Cardiac fibroblast (primary cell): ENCODE results near the gene SDR42E2.
"Not testable (repeated sequence)": the region's sequence is repeated elsewhere in the genome, so short reads cannot be mapped to it uniquely, and the experiment has no call there.

Source experiments
- DNase-seq, 2 donors: peaks; one replicate each; pipeline versions ENCODE4 v3.0.0 to v3.0.0-alpha.2; 2010; ENCODE audit warnings: low read depth in 2 of 2
- H3K4me3 ChIP-seq, 2 donors: replicated peaks in 1 of 2; 1 replicate in 1 of 2; 2 replicates in 1 of 2; pipeline ENCODE4 v1.5.1; 2011; ENCODE audit warnings: low read depth in 2 of 2, low read length in 2 of 2, mild to moderate bottlenecking in 2 of 2, moderate library complexity in 1 of 2
- TF ChIP-seq, protein P1 (sequence below): IDR thresholded peaks from one replicate; pipeline ENCODE4 v1.5.1; 2011; ENCODE audit warnings: low read depth, mild to moderate bottlenecking, low read length, inconsistent platforms

Gene SDR42E2

DNA sequence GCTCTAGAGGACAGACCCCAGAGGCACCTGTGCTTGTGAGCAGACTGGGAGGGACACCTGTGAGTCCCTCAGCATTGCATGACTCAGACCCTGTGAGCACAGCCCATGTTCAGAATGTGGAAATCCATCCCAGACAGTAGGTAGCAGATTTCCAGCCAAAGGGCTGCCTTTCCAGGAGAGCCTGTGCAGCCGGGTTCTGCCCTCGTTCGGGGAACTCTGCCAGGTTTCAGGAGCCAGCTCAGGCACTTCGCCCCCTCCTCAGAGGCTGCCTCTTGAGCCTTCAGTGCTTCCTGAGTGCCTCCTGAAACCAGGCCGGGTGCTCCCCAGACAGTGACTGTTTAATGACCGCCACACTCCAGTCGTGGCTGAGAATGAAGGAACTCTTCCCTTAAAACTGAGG, 23.3 kb upstream of the SDR42E2 start:
- no peak overlapping the region for H3K4me3 ChIP-seq
- TF ChIP-seq, protein P1, sequence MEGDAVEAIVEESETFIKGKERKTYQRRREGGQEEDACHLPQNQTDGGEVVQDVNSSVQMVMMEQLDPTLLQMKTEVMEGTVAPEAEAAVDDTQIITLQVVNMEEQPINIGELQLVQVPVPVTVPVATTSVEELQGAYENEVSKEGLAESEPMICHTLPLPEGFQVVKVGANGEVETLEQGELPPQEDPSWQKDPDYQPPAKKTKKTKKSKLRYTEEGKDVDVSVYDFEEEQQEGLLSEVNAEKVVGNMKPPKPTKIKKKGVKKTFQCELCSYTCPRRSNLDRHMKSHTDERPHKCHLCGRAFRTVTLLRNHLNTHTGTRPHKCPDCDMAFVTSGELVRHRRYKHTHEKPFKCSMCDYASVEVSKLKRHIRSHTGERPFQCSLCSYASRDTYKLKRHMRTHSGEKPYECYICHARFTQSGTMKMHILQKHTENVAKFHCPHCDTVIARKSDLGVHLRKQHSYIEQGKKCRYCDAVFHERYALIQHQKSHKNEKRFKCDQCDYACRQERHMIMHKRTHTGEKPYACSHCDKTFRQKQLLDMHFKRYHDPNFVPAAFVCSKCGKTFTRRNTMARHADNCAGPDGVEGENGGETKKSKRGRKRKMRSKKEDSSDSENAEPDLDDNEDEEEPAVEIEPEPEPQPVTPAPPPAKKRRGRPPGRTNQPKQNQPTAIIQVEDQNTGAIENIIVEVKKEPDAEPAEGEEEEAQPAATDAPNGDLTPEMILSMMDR, result no peak
- DNase-seq, result no peak

DNA sequence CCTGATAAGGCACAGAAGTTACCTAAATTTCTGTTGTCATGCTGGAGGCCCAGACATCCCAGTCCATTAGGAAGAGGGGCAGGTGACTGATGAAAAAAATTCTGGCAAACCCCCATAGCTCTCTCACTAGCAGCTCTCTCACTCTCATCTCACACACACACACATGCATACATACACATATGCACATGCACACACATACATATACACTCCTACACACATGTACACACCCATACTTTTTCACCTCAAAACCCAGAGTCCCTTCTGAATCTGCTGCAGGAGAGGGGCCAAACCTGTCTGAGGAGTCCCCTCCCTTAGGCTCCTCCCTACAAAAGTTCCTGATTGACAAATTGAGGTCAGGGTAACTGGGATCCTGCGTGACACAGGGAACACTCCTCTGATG, 22.6 kb upstream of the SDR42E2 start:
- TF ChIP-seq, protein P1, result no peak
- H3K4me3 ChIP-seq, result no peak overlapping the region
- no peak for DNase-seq

GRCh38 chr16:22141767-22142166, 20.5 kb upstream of the SDR42E2 start:
- peak; percentile 8 to 55 for DNase-seq
- no peak overlapping the region for H3K4me3 ChIP-seq
- TF ChIP-seq, protein P1, result peak; percentile 63

- H3K4me3 ChIP-seq, result no peak overlapping the region
- no peak for DNase-seq
- TF ChIP-seq, protein P1, result no peak
These were observed 17.8 kb upstream of the SDR42E2 start for GRCh38 chr16:22144520-22144919.

DNA sequence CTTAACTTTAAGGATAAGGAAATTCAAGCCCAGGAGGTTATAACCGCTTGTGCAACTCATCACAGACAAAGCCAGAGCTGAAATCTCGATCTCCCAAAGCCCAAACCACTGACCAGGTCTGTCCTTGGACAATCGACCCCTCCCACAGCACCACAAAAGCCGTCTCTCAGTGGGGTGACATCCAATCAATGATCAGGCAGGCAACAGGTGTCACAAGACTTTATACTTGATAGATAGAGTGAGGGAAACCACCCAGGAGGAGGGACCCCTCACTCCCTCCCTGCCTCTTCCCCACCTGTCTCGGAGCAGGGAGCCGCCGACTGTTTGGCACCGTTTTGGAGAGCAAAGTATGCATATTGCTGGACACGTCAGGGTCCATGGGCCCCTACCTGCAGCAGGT, 14.5 kb upstream of the SDR42E2 start:
- no peak for DNase-seq
- TF ChIP-seq, protein P1, result no peak

GRCh38 chr16:22151246-22151998, 10.9 kb upstream of the SDR42E2 start:
- TF ChIP-seq, protein P1, result no peak
- no peak overlapping the region for H3K4me3 ChIP-seq
- no peak for DNase-seq

More for the DNA sequence above, 14.5 kb upstream of the SDR42E2 start:
- no peak overlapping the region for H3K4me3 ChIP-seq

DNA sequence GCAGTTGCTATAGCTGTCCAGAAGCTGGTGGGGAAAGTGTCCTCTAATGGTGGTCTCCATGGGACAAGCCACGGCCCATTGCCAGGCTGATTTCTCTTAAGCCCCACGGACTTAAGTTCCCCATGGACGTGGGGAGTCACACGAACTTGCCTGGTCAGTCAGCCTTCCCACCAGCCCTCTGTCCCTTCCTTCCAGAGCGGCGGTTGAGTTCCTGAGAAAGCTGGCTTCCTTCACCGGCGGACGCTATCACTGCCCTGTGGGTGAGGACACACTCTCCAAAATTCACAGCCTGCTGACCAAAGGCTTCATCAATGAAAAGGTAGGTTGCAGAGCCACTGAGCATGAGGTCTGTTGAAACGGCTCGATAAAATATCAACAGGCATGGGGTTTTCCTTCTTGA, 10.0 kb upstream of the SDR42E2 start:
- TF ChIP-seq, protein P1, result no peak
- no peak overlapping the region for H3K4me3 ChIP-seq
- no peak for DNase-seq

- peak in 1 of 2 donors; percentile 31 for DNase-seq
- H3K4me3 ChIP-seq, result not testable (repeated sequence)
These were observed 9.2 kb upstream of the SDR42E2 start for GRCh38 chr16:22153078-22153477.
